ENCODE data around the gene LRRK1.

The LRRK1 gene

DNA sequence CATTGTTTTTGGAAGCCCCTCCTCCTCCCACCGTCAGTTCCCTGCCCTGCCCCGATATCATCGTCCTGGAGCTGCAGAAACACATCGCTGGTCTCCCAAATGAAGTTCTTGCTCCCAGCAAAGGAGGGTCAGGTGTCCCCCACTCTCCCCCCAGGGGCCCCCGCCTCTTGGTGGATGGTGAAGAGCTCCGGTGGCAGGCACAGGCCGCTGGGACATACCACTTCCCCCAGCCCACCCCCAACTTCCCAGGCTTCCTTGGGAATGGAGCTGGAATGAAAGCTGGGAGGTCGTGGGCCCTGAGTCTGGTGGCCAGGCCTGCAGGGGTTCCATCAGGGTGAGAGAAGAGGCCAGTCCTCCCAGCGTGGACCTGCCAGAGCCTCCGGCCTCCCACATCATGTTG lies 195.0 kb downstream of the LRRK1 start:
- no peak for DNase-seq (ENCODE audit: low read depth)

DNA sequence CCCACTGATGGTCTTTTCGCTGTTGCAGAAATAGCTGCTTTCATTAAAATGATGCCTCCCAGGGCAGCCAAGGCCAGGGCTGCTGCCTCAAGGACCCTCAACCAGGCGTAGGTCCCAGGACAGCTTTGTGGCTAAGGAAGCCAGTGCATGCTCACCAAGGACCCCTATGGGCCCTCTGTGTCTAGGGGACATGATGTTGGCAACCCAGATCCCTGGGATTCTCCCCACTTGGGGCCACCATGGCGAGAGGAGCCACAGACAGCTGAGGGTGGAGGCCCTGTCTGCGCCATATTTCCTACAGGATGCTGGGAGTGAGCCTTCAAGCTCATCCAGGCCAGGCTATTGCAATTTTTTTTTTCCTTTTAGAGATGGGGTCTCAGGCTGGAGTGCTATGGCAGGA lies 195.5 kb downstream of the LRRK1 start:
- no peak for DNase-seq (ENCODE audit: low read depth)

DNA sequence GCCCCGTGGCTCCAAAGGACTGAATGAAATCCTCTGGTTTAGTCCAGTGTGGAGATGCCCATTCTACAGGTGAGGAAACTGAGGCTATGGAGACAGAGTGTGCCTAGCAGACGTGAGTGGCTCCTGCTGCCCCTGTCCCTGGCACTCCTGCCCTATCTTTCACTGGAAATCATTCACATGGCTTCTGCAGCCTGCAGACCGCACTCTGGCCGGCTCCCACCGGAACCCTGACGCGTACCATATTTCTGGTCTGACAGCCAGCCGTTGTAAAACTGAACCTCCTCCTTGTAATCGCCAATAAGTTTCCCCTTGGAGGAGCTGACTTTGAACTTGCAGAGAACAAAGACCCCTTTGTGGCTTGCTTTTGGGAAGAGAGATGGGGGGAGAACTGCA lies 196.2 kb downstream of the LRRK1 start:
- DNase-seq (ENCODE audit: low read depth) = no peak

DNA sequence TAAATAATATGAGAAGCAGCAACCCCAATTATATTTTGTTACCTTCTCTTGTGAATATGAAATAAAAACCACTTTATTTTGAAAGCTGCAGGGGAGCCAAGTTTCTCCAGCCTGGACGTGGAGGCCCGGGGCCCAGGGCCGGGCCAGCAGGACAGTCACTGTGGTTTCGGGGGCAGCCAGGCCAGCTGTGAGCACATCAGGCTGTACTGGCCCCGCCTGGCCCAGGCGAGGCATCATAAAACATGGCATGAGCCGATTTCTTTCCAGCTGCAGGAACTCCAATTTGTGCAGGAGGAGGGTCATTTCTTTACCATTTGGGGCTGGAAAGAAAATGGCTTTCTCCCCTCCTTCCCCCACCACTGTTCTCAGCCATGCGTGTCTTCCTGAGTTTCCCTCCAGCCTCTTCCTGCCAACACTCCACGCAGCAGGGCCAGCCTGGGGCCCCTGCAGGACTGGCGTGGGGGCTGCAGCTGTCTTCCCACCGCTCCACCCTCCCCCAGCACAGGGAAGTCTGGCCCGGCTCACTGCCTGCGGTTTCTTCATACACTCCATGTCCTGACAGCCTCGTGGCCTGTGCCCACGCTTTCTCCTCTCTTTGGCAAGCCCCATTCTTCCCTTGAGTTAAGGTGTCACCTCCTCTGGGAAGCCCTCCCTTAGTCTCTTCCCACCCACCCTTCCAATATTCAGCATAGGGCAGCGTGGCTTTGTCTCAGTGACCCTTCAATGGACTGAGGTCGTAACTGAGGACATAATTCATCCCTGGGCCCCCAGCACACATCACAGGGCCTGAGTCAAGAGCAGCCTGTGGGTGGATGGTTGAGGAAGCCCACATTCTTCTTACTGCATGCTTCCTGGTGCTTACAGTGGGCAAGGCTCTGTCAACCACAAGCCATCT lies 196.9 kb downstream of the LRRK1 start:
- DNase-seq (ENCODE audit: low read depth) = no peak

DNA sequence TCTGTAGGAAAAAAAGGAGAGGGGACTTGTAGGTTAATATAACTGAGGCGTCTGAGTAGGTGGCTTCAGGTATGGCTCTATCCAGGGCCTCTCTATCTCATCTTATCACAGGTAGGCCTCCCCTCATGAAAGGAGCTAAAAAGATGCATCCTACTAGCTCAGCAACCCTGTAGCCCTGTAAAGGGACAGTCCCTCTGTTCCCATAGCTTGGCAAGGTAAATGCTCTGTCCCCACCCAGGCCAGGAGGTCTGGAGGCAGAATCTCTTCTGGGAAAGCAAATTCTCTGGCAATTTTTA lies 197.5 kb downstream of the LRRK1 start:
- DNase-seq (ENCODE audit: low read depth) = no peak

DNA sequence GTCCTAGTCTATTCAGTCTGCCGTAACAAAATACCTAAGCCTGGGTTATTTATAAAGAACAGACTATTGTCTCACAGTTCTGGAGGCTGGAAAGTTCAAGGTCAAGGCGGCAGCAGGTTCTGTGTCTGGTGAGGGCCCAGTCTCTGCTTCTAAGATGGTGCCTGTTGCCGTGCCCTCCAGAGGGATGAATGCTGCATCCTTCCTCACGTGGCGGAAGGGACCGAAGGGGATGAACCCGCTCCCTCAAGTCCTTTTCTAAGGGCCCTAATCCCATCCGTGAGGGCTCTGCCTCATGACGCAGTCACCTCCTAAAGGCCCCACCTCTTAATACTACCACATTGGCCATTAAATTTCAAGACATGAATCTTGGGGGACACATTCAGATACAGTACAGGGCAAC lies 199.0 kb downstream of the LRRK1 start:
- DNase-seq (ENCODE audit: low read depth) = no peak

DNA sequence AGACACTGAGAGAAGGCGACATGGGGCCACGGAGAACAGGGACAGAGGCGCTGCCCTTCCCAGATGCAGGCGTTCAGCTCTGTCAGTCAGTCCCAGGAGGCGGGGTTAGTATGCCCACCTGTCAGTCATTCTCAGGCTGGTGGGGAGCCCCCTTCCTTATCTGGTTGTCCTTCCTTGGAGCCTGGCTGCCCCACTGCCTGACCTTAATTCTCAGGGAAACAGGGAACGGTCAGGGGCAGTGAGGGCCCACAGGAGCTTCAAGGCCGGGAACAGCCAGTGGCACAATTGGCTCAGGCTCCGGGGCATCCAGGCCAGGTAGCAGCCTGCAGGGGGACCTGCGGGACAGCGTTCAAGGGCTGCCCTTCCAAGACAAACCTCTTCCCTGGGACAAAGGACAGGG lies 199.5 kb downstream of the LRRK1 start:
- DNase-seq (ENCODE audit: low read depth) = no peak

DNA sequence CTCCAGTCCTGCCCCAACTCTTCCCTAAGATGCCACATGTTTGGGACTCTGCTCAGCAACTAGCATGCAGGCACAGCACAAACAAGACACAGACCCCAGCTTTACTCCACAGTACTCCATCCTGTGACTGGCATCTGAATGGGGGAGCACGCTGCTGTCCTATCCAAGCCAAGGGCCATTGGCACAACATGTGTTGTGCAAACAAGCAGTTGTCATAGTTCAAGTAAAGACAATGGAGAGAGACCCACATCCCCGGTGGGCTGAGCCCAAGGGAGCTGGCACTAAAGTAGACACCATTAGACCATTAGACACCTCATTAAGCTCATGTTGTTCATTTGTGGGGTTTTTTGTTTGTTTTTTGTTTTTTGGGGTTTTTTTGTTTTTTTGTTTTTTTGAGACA lies 200.0 kb downstream of the LRRK1 start:
- DNase-seq (ENCODE audit: low read depth) = no peak
